ENCODE data around the gene ADGRG6.

DNA sequence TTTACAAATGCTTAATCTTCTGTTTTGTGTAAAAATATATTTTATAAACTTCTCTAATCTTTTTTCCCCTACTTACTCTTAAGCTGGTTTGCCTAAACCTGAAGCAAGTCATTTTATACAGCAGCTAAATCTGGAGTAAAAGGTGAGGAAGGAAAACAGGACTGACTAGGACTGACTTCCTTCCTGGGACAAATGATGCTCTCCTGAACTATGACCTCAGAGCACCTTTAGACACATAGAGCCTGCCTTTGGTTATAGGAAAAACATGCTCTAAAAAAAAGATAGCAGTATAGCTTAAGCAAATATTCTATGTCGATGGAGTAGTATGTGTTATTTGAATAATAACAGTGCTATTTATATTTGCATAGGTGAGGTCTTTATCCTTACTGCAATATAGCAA lies 21.5 kb upstream of the ADGRG6 start:
- TF ChIP-seq, protein P1, sequence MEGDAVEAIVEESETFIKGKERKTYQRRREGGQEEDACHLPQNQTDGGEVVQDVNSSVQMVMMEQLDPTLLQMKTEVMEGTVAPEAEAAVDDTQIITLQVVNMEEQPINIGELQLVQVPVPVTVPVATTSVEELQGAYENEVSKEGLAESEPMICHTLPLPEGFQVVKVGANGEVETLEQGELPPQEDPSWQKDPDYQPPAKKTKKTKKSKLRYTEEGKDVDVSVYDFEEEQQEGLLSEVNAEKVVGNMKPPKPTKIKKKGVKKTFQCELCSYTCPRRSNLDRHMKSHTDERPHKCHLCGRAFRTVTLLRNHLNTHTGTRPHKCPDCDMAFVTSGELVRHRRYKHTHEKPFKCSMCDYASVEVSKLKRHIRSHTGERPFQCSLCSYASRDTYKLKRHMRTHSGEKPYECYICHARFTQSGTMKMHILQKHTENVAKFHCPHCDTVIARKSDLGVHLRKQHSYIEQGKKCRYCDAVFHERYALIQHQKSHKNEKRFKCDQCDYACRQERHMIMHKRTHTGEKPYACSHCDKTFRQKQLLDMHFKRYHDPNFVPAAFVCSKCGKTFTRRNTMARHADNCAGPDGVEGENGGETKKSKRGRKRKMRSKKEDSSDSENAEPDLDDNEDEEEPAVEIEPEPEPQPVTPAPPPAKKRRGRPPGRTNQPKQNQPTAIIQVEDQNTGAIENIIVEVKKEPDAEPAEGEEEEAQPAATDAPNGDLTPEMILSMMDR (conservative IDR thresholded peaks at IDR 0.05 in 1 of 2, IDR thresholded peaks at IDR 0.05 in 1 of 2; ENCODE audit: low read depth in 1 of 2, low read length in 2 of 2), result no peak
- no peak for TF ChIP-seq EZH2 (IDR thresholded peaks at IDR 0.05; ENCODE audit: low read length, missing control alignments)
